Measurements from ENCODE around the gene ACTL10. TPM values are rescaled to one million over a fixed set of nuclear protein-coding genes. Genes with fewer than 3 reads are reported as not detected.

ACTL10 gene
- total RNA-seq, 1 experiment from 2014 or later: 1.3 TPM

DNA sequence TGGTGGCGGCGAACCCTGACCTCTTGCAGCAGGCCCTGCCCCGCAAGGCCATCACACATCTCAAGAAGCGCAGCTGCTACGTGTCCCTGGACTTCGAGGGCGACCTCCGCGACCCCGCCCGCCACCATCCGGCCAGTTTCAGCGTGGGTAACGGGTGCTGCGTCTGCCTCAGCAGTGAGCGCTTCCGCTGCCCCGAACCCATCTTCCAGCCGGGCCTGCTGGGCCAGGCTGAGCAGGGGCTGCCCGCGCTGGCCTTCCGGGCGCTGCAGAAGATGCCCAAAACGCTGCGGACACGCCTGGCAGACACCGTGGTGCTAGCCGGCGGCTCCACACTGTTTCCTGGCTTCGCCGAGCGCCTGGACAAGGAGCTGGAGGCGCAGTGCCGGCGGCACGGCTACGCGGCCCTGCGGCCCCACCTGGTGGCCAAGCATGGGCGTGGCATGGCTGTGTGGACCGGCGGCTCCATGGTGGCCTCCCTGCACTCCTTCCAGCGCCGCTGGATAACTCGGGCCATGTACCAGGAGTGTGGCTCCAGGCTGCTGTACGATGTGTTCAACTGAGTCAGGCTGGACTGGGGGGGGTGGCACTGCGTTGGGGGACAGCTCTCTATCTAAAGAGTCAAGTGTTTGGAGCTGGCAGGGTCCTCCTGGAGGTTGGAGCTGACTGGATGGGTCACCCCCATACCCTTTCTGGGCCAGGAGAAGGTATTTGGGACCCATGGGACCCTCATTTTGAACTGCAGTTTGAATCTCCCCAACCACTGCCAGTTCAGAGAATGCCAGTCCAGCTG lies 1.1 kb downstream of the ACTL10 start (continued):
- TF ChIP-seq ATF2 (CRISPR knock-in tag; IDR thresholded peaks at IDR 0.05; ENCODE audit: borderline replicate concordance, low read depth) (no peak), ZNF121 (CRISPR knock-in tag; IDR thresholded peaks at IDR 0.05) (no peak), NR3C1 (CRISPR knock-in tag; conservative IDR thresholded peaks at IDR 0.05; ENCODE audit: low read depth) (no peak), ZNF512 (CRISPR knock-in tag; IDR thresholded peaks at IDR 0.05; ENCODE audit: borderline replicate concordance) (no peak), STAT6 (CRISPR knock-in tag; conservative IDR thresholded peaks at IDR 0.05; ENCODE audit: low read depth) (no peak), RELA (CRISPR knock-in tag; IDR thresholded peaks at IDR 0.05; ENCODE audit: borderline replicate concordance) (no peak), CBFB (CRISPR knock-in tag; IDR thresholded peaks at IDR 0.05; ENCODE audit: low read depth) (0 out of 2 replicates have a peak, but pooled peaks have one; percentile 48), PREB (CRISPR knock-in tag; IDR thresholded peaks at IDR 0.05; ENCODE audit: borderline replicate concordance) (no peak)
- TF ChIP-seq, protein P1, sequence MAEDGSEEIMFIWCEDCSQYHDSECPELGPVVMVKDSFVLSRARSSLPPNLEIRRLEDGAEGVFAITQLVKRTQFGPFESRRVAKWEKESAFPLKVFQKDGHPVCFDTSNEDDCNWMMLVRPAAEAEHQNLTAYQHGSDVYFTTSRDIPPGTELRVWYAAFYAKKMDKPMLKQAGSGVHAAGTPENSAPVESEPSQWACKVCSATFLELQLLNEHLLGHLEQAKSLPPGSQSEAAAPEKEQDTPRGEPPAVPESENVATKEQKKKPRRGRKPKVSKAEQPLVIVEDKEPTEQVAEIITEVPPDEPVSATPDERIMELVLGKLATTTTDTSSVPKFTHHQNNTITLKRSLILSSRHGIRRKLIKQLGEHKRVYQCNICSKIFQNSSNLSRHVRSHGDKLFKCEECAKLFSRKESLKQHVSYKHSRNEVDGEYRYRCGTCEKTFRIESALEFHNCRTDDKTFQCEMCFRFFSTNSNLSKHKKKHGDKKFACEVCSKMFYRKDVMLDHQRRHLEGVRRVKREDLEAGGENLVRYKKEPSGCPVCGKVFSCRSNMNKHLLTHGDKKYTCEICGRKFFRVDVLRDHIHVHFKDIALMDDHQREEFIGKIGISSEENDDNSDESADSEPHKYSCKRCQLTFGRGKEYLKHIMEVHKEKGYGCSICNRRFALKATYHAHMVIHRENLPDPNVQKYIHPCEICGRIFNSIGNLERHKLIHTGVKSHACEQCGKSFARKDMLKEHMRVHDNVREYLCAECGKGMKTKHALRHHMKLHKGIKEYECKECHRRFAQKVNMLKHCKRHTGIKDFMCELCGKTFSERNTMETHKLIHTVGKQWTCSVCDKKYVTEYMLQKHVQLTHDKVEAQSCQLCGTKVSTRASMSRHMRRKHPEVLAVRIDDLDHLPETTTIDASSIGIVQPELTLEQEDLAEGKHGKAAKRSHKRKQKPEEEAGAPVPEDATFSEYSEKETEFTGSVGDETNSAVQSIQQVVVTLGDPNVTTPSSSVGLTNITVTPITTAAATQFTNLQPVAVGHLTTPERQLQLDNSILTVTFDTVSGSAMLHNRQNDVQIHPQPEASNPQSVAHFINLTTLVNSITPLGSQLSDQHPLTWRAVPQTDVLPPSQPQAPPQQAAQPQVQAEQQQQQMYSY (CRISPR knock-in tag; IDR thresholded peaks at IDR 0.05): no peak
- TF ChIP-seq, protein P2, sequence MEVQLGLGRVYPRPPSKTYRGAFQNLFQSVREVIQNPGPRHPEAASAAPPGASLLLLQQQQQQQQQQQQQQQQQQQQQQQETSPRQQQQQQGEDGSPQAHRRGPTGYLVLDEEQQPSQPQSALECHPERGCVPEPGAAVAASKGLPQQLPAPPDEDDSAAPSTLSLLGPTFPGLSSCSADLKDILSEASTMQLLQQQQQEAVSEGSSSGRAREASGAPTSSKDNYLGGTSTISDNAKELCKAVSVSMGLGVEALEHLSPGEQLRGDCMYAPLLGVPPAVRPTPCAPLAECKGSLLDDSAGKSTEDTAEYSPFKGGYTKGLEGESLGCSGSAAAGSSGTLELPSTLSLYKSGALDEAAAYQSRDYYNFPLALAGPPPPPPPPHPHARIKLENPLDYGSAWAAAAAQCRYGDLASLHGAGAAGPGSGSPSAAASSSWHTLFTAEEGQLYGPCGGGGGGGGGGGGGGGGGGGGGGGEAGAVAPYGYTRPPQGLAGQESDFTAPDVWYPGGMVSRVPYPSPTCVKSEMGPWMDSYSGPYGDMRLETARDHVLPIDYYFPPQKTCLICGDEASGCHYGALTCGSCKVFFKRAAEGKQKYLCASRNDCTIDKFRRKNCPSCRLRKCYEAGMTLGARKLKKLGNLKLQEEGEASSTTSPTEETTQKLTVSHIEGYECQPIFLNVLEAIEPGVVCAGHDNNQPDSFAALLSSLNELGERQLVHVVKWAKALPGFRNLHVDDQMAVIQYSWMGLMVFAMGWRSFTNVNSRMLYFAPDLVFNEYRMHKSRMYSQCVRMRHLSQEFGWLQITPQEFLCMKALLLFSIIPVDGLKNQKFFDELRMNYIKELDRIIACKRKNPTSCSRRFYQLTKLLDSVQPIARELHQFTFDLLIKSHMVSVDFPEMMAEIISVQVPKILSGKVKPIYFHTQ (CRISPR knock-in tag; IDR thresholded peaks at IDR 0.05): no peak

Data from WTC11 (cell line).